SK-N-SH treated with all-trans-retinoic acid at 6 μM for 48 hours (cell line): Measurements from ENCODE around the gene LIMCH1.
A peak's percentile ranks its signal among the peaks of the same experiment; 100 is the strongest.

Experiments
- BACH2 ChIP-seq: fragments of 250-450 bp; sonication (Bioruptor Pico); IDR thresholded peaks from 2 replicates; pipeline ENCODE4 v1.9.0; 2021; ENCODE audit warnings: mild to moderate bottlenecking, borderline replicate concordance
- CSDC2 ChIP-seq: fragments of 250-450 bp; sonication (Bioruptor Pico); IDR thresholded peaks from 2 replicates; pipeline ENCODE4 v1.5.0; 2020; ENCODE audit warnings: mild to moderate bottlenecking, moderate library complexity
- ESRRG ChIP-seq: fragments of 250-450 bp; sonication (Bioruptor Pico); IDR thresholded peaks from 2 replicates; pipeline ENCODE4 v1.6.1; 2021; ENCODE audit warnings: mild to moderate bottlenecking
- PPARA ChIP-seq: fragments of 250-450 bp; sonication (Bioruptor Pico); IDR thresholded peaks from 2 replicates; pipeline ENCODE4 v1.5.0; 2020; ENCODE audit warnings: mild to moderate bottlenecking, borderline replicate concordance
- SNAI2 ChIP-seq: fragments of 250-450 bp; sonication (Bioruptor Pico); IDR thresholded peaks from 2 replicates; pipeline ENCODE4 v1.5.0; 2020; ENCODE audit warnings: mild to moderate bottlenecking, moderate library complexity
- TCF4 ChIP-seq: fragments of 250-450 bp; sonication (Bioruptor Pico); IDR thresholded peaks from 2 replicates; pipeline ENCODE4 v1.8.0; 2021; ENCODE audit warnings: mild to moderate bottlenecking, moderate library complexity, borderline replicate concordance
- ZC3H10 ChIP-seq: fragments of 250-450 bp; sonication (Bioruptor Pico); IDR thresholded peaks from 2 replicates; pipeline ENCODE4 v1.5.1; 2021; ENCODE audit warnings: mild to moderate bottlenecking, moderate library complexity
- ZFP3 ChIP-seq: fragments of 250-450 bp; sonication (Bioruptor Pico); IDR thresholded peaks from 2 replicates; pipeline ENCODE4 v1.5.0; 2020; ENCODE audit warnings: mild to moderate bottlenecking, moderate library complexity
- ZFP30 ChIP-seq: fragments of 450-650 bp; formaldehyde crosslinking; IDR thresholded peaks from 2 replicates; pipeline ENCODE4 v1.5.0; 2022; ENCODE audit warnings: mild to moderate bottlenecking, moderate library complexity
- ZNF565 ChIP-seq: fragments of 450-650 bp; formaldehyde crosslinking; conservative IDR thresholded peaks from 2 replicates; pipeline ENCODE4 v1.5.0; 2020; ENCODE audit warnings: low read depth, mild to moderate bottlenecking, moderate library complexity
- ZNF8 ChIP-seq: fragments of 450-650 bp; formaldehyde crosslinking; IDR thresholded peaks from 2 replicates; pipeline ENCODE4 v1.5.0; 2020; ENCODE audit warnings: mild to moderate bottlenecking, moderate library complexity
- TF ChIP-seq, protein P1 (sequence below): fragments of 250-450 bp; sonication (Bioruptor Pico); IDR thresholded peaks from 2 replicates; pipeline ENCODE4 v1.5.1; 2020; ENCODE audit warnings: low read depth, mild to moderate bottlenecking, moderate library complexity
- TF ChIP-seq, protein P2 (sequence below): fragments of 250-450 bp; sonication (Bioruptor Pico); IDR thresholded peaks from 2 replicates; pipeline ENCODE4 v1.8.0; 2021; ENCODE audit warnings: low read depth, mild to moderate bottlenecking, moderate library complexity, borderline replicate concordance
- TF ChIP-seq, protein P3 (sequence below): fragments of 250-450 bp; sonication (Bioruptor Pico); IDR thresholded peaks from 2 replicates; pipeline ENCODE4 v1.5.0; 2020; ENCODE audit warnings: mild to moderate bottlenecking, moderate library complexity

DNA sequence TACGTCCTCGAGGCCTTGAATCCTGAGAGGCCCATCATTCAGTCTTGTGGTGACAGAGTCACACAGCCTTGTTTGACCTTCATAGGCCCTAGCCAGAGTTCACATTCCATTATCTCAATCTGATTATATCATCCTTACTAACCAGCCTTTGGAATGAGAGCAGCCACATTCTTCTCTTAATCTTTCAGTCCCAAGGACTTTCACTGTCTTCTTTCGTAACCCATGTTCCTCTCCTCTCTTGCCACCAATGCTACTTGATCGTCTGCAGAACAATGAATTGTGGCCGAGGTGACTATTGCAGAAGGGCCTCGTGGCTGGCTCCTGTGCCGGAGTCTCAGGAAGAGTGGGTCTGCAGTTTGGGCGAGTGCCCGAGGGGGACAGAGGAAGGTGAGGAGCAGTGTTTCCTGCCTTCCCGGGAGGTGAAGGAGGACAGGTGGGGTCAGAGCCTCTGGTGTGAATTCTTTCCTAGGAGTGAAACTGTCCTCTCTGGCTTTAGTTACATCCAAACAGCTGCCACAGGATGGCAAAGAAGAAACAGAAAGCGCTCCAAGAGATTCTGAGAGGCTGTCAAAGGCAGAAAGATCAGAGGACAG, 94.6 kb downstream of the LIMCH1 start:
- TF ChIP-seq ZFP30 (CRISPR knock-in tag) = no peak
- no peak for TF ChIP-seq TCF4 (CRISPR knock-in tag)
- TF ChIP-seq CSDC2 (CRISPR knock-in tag) = no peak
- TF ChIP-seq, protein P1, sequence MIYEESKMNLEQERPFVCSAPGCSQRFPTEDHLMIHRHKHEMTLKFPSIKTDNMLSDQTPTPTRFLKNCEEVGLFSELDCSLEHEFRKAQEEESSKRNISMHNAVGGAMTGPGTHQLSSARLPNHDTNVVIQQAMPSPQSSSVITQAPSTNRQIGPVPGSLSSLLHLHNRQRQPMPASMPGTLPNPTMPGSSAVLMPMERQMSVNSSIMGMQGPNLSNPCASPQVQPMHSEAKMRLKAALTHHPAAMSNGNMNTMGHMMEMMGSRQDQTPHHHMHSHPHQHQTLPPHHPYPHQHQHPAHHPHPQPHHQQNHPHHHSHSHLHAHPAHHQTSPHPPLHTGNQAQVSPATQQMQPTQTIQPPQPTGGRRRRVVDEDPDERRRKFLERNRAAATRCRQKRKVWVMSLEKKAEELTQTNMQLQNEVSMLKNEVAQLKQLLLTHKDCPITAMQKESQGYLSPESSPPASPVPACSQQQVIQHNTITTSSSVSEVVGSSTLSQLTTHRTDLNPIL (CRISPR knock-in tag) = no peak
- TF ChIP-seq SNAI2 (CRISPR knock-in tag) = no peak
- TF ChIP-seq, protein P2, sequence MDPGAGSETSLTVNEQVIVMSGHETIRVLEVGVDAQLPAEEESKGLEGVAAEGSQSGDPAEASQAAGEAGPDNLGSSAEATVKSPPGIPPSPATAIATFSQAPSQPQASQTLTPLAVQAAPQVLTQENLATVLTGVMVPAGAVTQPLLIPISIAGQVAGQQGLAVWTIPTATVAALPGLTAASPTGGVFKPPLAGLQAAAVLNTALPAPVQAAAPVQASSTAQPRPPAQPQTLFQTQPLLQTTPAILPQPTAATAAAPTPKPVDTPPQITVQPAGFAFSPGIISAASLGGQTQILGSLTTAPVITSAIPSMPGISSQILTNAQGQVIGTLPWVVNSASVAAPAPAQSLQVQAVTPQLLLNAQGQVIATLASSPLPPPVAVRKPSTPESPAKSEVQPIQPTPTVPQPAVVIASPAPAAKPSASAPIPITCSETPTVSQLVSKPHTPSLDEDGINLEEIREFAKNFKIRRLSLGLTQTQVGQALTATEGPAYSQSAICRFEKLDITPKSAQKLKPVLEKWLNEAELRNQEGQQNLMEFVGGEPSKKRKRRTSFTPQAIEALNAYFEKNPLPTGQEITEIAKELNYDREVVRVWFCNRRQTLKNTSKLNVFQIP = no peak
- TF ChIP-seq ZNF565 = no peak
- TF ChIP-seq, protein P3, sequence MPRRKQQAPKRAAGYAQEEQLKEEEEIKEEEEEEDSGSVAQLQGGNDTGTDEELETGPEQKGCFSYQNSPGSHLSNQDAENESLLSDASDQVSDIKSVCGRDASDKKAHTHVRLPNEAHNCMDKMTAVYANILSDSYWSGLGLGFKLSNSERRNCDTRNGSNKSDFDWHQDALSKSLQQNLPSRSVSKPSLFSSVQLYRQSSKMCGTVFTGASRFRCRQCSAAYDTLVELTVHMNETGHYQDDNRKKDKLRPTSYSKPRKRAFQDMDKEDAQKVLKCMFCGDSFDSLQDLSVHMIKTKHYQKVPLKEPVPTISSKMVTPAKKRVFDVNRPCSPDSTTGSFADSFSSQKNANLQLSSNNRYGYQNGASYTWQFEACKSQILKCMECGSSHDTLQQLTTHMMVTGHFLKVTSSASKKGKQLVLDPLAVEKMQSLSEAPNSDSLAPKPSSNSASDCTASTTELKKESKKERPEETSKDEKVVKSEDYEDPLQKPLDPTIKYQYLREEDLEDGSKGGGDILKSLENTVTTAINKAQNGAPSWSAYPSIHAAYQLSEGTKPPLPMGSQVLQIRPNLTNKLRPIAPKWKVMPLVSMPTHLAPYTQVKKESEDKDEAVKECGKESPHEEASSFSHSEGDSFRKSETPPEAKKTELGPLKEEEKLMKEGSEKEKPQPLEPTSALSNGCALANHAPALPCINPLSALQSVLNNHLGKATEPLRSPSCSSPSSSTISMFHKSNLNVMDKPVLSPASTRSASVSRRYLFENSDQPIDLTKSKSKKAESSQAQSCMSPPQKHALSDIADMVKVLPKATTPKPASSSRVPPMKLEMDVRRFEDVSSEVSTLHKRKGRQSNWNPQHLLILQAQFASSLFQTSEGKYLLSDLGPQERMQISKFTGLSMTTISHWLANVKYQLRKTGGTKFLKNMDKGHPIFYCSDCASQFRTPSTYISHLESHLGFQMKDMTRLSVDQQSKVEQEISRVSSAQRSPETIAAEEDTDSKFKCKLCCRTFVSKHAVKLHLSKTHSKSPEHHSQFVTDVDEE (CRISPR knock-in tag) = no peak
- TF ChIP-seq PPARA (CRISPR knock-in tag) = no peak
- peak; percentile 35; the same call in 1 of the 2 replicates for TF ChIP-seq ZFP3 (CRISPR knock-in tag)
- no peak for TF ChIP-seq ZC3H10 (CRISPR knock-in tag)
- no peak for TF ChIP-seq ZNF8 (CRISPR knock-in tag)
- TF ChIP-seq BACH2 (CRISPR knock-in tag) = no peak
- no peak for TF ChIP-seq ESRRG
